ENCODE results near the gene MLLT10.

The MLLT10 gene

GRCh38 chr10:21497177-21497807, 36.7 kb upstream of the MLLT10 start:
- Histone ChIP-seq H3K27me3 (ENCODE audit: insufficient read depth, insufficient read length) (peaks cover 49% of the 10 kb centered on the region), H3K4me3 (ENCODE audit: insufficient read length, low read depth) (peak overlapping the region; percentile 82), H3K9ac (ENCODE audit: insufficient read length, low read depth) (peak overlapping the region; percentile 96), H3K9me3 (ENCODE audit: insufficient read depth, low read length) (no peaks in the 10 kb centered on the region), H3K36me3 (ENCODE audit: insufficient read depth, insufficient read length, low read length) (peaks cover 5% of the 10 kb centered on the region), H3K4me1 (ENCODE audit: insufficient read depth, insufficient read length) (peaks cover 6% of the 10 kb centered on the region)
- no peak for DNase-seq (ENCODE audit: low read depth, low spot score)
- TF ChIP-seq YY1 (IDR thresholded peaks at IDR 0.05; ENCODE audit: insufficient read depth, insufficient read length) (no peak), SUZ12 (IDR thresholded peaks at IDR 0.05; ENCODE audit: extremely low read depth, insufficient read depth, insufficient read length) (no peak), ZNF274 (IDR thresholded peaks at IDR 0.05; ENCODE audit: low read depth, low read length) (no peak)

- no peak for TF ChIP-seq YY1 (IDR thresholded peaks at IDR 0.05; ENCODE audit: insufficient read depth, insufficient read length)
- H3K4me1 ChIP-seq (ENCODE audit: insufficient read depth, insufficient read length): peaks cover 6% of the 10 kb centered on the region
- peaks cover 51% of the 10 kb centered on the region for H3K27me3 ChIP-seq (ENCODE audit: insufficient read depth, insufficient read length)
- no peak overlapping the region for H3K9ac ChIP-seq (ENCODE audit: insufficient read length, low read depth)
- H3K36me3 ChIP-seq (ENCODE audit: insufficient read depth, insufficient read length, low read length): peaks cover 5% of the 10 kb centered on the region
- no peak overlapping the region for H3K4me3 ChIP-seq (ENCODE audit: insufficient read length, low read depth)
- no peak for DNase-seq (ENCODE audit: low read depth, low spot score)
- no peaks in the 10 kb centered on the region for H3K9me3 ChIP-seq (ENCODE audit: insufficient read depth, low read length)
These were observed 35.7 kb upstream of the MLLT10 start for GRCh38 chr10:21498377-21498776.

GRCh38 chr10:21498986-21499385, 35.0 kb upstream of the MLLT10 start:
- no peak for TF ChIP-seq YY1 (IDR thresholded peaks at IDR 0.05; ENCODE audit: insufficient read depth, insufficient read length)
- TF ChIP-seq SUZ12 (IDR thresholded peaks at IDR 0.05; ENCODE audit: extremely low read depth, insufficient read depth, insufficient read length): no peak
- TF ChIP-seq ZNF274 (IDR thresholded peaks at IDR 0.05; ENCODE audit: low read depth, low read length): no peak
- H3K9me3 ChIP-seq (ENCODE audit: insufficient read depth, low read length): no peaks in the 10 kb centered on the region
- no peak overlapping the region for H3K9ac ChIP-seq (ENCODE audit: insufficient read length, low read depth)
- H3K4me1 ChIP-seq (ENCODE audit: insufficient read depth, insufficient read length): peaks cover 6% of the 10 kb centered on the region
- DNase-seq (ENCODE audit: low read depth, low spot score): no peak
- peaks cover 2% of the 10 kb centered on the region for H3K36me3 ChIP-seq (ENCODE audit: insufficient read depth, insufficient read length, low read length)
- peaks cover 51% of the 10 kb centered on the region for H3K27me3 ChIP-seq (ENCODE audit: insufficient read depth, insufficient read length)
- H3K4me3 ChIP-seq (ENCODE audit: insufficient read length, low read depth): no peak overlapping the region

- Histone ChIP-seq H3K27me3 (ENCODE audit: insufficient read depth, insufficient read length) (peaks cover 51% of the 10 kb centered on the region), H3K36me3 (ENCODE audit: insufficient read depth, insufficient read length, low read length) (no peaks in the 10 kb centered on the region), H3K9me3 (ENCODE audit: insufficient read depth, low read length) (no peaks in the 10 kb centered on the region), H3K4me3 (ENCODE audit: insufficient read length, low read depth) (peak overlapping the region; percentile 57), H3K9ac (ENCODE audit: insufficient read length, low read depth) (peak overlapping the region; percentile 80), H3K4me1 (ENCODE audit: insufficient read depth, insufficient read length) (peaks cover 6% of the 10 kb centered on the region)
- TF ChIP-seq YY1 (IDR thresholded peaks at IDR 0.05; ENCODE audit: insufficient read depth, insufficient read length) (no peak), SUZ12 (IDR thresholded peaks at IDR 0.05; ENCODE audit: extremely low read depth, insufficient read depth, insufficient read length) (peak; percentile 44)
- DNase-seq (ENCODE audit: low read depth, low spot score): no peak
These were observed 34.1 kb upstream of the MLLT10 start for GRCh38 chr10:21499701-21500577.

- Histone ChIP-seq H3K36me3 (ENCODE audit: insufficient read depth, insufficient read length, low read length) (no peaks in the 10 kb centered on the region), H3K4me3 (ENCODE audit: insufficient read length, low read depth) (peak overlapping the region; percentile 57), H3K9ac (ENCODE audit: insufficient read length, low read depth) (peak overlapping the region; percentile 80), H3K9me3 (ENCODE audit: insufficient read depth, low read length) (no peaks in the 10 kb centered on the region), H3K4me1 (ENCODE audit: insufficient read depth, insufficient read length) (peaks cover 6% of the 10 kb centered on the region), H3K27me3 (ENCODE audit: insufficient read depth, insufficient read length) (peaks cover 51% of the 10 kb centered on the region)
- TF ChIP-seq YY1 (IDR thresholded peaks at IDR 0.05; ENCODE audit: insufficient read depth, insufficient read length): no peak
- no peak for TF ChIP-seq SUZ12 (IDR thresholded peaks at IDR 0.05; ENCODE audit: extremely low read depth, insufficient read depth, insufficient read length)
- no peak for TF ChIP-seq ZNF274 (IDR thresholded peaks at IDR 0.05; ENCODE audit: low read depth, low read length)
- no peak for DNase-seq (ENCODE audit: low read depth, low spot score)
These were observed 33.5 kb upstream of the MLLT10 start for GRCh38 chr10:21500578-21500910.

- no peak for DNase-seq (ENCODE audit: low read depth, low spot score)
These were observed 32.9 kb upstream of the MLLT10 start for GRCh38 chr10:21501091-21501490.

GRCh38 chr10:21501731-21502347, 32.2 kb upstream of the MLLT10 start:
- Histone ChIP-seq H3K27me3 (ENCODE audit: insufficient read depth, insufficient read length) (peaks cover 58% of the 10 kb centered on the region), H3K4me1 (ENCODE audit: insufficient read depth, insufficient read length) (peaks cover 6% of the 10 kb centered on the region), H3K9ac (ENCODE audit: insufficient read length, low read depth) (peak overlapping the region; percentile 5), H3K9me3 (ENCODE audit: insufficient read depth, low read length) (no peaks in the 10 kb centered on the region), H3K36me3 (ENCODE audit: insufficient read depth, insufficient read length, low read length) (no peaks in the 10 kb centered on the region), H3K4me3 (ENCODE audit: insufficient read length, low read depth) (no peak overlapping the region)
- TF ChIP-seq YY1 (IDR thresholded peaks at IDR 0.05; ENCODE audit: insufficient read depth, insufficient read length) (no peak), ZNF274 (IDR thresholded peaks at IDR 0.05; ENCODE audit: low read depth, low read length) (no peak), SUZ12 (IDR thresholded peaks at IDR 0.05; ENCODE audit: extremely low read depth, insufficient read depth, insufficient read length) (no peak)
- DNase-seq (ENCODE audit: low read depth, low spot score): no peak

More at GRCh38 chr10:21501091-21501490, 32.9 kb upstream of the MLLT10 start:
- Histone ChIP-seq H3K27me3 (ENCODE audit: insufficient read depth, insufficient read length) (peaks cover 51% of the 10 kb centered on the region), H3K9ac (ENCODE audit: insufficient read length, low read depth) (peak overlapping the region; percentile 80), H3K36me3 (ENCODE audit: insufficient read depth, insufficient read length, low read length) (no peaks in the 10 kb centered on the region), H3K4me1 (ENCODE audit: insufficient read depth, insufficient read length) (peaks cover 6% of the 10 kb centered on the region), H3K4me3 (ENCODE audit: insufficient read length, low read depth) (no peak overlapping the region), H3K9me3 (ENCODE audit: insufficient read depth, low read length) (no peaks in the 10 kb centered on the region)
- no peak for TF ChIP-seq SUZ12 (IDR thresholded peaks at IDR 0.05; ENCODE audit: extremely low read depth, insufficient read depth, insufficient read length)
- no peak for TF ChIP-seq ZNF274 (IDR thresholded peaks at IDR 0.05; ENCODE audit: low read depth, low read length)
- TF ChIP-seq YY1 (IDR thresholded peaks at IDR 0.05; ENCODE audit: insufficient read depth, insufficient read length): no peak

Measured in NT2/D1 (cell line).